ENCODE data around the gene GFRA3.

DNA sequence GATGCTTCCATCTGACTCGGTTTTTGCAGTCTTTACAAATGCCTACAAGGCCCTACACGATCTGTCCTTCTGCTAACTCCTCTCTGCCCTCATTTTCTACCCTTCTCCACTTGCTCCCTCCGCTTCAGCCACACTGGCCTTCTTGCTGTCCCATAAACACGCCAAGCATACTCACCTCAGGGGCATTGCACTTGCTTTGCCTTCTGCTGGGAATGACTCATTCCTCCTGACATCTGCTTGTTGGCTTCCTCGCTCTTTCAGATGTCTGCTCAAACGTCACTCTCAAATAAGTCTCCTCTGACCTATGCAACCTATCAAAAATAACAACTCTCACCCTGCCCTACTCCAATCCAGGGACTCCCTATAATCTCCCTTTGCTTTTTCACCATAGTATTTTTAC lies 29.0 kb upstream of the GFRA3 start:
- TF ChIP-seq, protein P1, sequence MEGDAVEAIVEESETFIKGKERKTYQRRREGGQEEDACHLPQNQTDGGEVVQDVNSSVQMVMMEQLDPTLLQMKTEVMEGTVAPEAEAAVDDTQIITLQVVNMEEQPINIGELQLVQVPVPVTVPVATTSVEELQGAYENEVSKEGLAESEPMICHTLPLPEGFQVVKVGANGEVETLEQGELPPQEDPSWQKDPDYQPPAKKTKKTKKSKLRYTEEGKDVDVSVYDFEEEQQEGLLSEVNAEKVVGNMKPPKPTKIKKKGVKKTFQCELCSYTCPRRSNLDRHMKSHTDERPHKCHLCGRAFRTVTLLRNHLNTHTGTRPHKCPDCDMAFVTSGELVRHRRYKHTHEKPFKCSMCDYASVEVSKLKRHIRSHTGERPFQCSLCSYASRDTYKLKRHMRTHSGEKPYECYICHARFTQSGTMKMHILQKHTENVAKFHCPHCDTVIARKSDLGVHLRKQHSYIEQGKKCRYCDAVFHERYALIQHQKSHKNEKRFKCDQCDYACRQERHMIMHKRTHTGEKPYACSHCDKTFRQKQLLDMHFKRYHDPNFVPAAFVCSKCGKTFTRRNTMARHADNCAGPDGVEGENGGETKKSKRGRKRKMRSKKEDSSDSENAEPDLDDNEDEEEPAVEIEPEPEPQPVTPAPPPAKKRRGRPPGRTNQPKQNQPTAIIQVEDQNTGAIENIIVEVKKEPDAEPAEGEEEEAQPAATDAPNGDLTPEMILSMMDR (IDR thresholded peaks at IDR 0.05), result no peak
- no peak for TF ChIP-seq POLR2A (IDR thresholded peaks at IDR 0.05)
